Neural cell (in vitro differentiated cells): ENCODE results near the gene MYPN. TPM values are rescaled to one million over a fixed set of nuclear protein-coding genes. Genes with fewer than 3 reads are reported as not detected.

Experiments used
- H2AFZ ChIP-seq: fragments of 200-600, 300-800 bp; sonication (generic), shearing (Covaris generic); 2 replicates; pipeline ENCODE4 v1.6.0; 2014; ENCODE audit warnings: low read depth, mild to moderate bottlenecking, antibody characterized with exemption, low read length, moderate library complexity
- H3F3A ChIP-seq: fragments of 200-600 bp; shearing (Covaris generic); 2 replicates; pipeline ENCODE4 v1.6.1; 2016; ENCODE audit warnings: mild to moderate bottlenecking, moderate library complexity, mixed read lengths, antibody characterized with exemption, low read length; ENCODE audit not compliant: insufficient read depth, poor library complexity, severe bottlenecking
- H3K27ac ChIP-seq: fragments of 200-600, 300-800 bp; sonication (generic), shearing (Covaris generic); 2 replicates; pipeline ENCODE4 v1.5.1; 2014; ENCODE audit warnings: mild to moderate bottlenecking, low read length, moderate library complexity
- H3K27me3 ChIP-seq: fragments of 300-800, 200-600 bp; sonication (generic), shearing (Covaris generic); 2 replicates; pipeline ENCODE4 v1.6.0; 2014; ENCODE audit warnings: mild to moderate bottlenecking, low read depth, low read length, moderate library complexity; ENCODE audit not compliant: insufficient read depth
- H3K36me3 ChIP-seq: fragments of 300-800, 200-600 bp; sonication (generic), shearing (Covaris generic); 2 replicates; pipeline ENCODE4 v1.5.1; 2014; ENCODE audit warnings: mild to moderate bottlenecking, antibody characterized with exemption, low read length, moderate library complexity; ENCODE audit not compliant: insufficient read depth
- H3K4me2 ChIP-seq: fragments of 300-800, 200-600 bp; sonication (generic), shearing (Covaris generic); 2 replicates; pipeline ENCODE4 v1.6.0; 2014; ENCODE audit warnings: mild to moderate bottlenecking, low read length
- H3K4me3 ChIP-seq: fragments of 300-800, 200-600 bp; sonication (generic), shearing (Covaris generic); 2 replicates; pipeline ENCODE4 v1.5.1; 2014; ENCODE audit warnings: mild to moderate bottlenecking, low read length, moderate library complexity
- H3K79me2 ChIP-seq: fragments of 200-600 bp; shearing (Covaris generic); replicated peaks from 2 replicates; pipeline ENCODE4 v1.6.0; 2014; ENCODE audit warnings: mild to moderate bottlenecking, low read length, moderate library complexity; ENCODE audit not compliant: insufficient read depth
- H3K9ac ChIP-seq: fragments of 300-800, 200-600 bp; sonication (generic), shearing (Covaris generic); 2 replicates; pipeline ENCODE4 v1.6.1; 2016; ENCODE audit warnings: mild to moderate bottlenecking, low read length, mixed read lengths
- H3K9me2 ChIP-seq: fragments of 200-600 bp; shearing (Covaris generic); 2 replicates; pipeline ENCODE4 v1.6.1; 2016; ENCODE audit warnings: mild to moderate bottlenecking, low read length, mixed read lengths; ENCODE audit not compliant: insufficient read depth
- H3K9me3 ChIP-seq: fragments of 200-600, 300-800 bp; sonication (generic), shearing (Covaris generic); 2 replicates; pipeline ENCODE4 v1.6.1; 2016; ENCODE audit warnings: mild to moderate bottlenecking, mixed run types, low read length, moderate library complexity, mixed read lengths
- H4K20me1 ChIP-seq: fragments of 200-600 bp; shearing (Covaris generic); 2 replicates; pipeline ENCODE4 v1.6.1; 2016; ENCODE audit warnings: mild to moderate bottlenecking, mixed run types; ENCODE audit not compliant: insufficient read depth
- EP300 ChIP-seq: fragments of 450-650 bp; conservative IDR thresholded peaks from 2 replicates; pipeline ENCODE4 v1.6.1; 2014; ENCODE audit warnings: antibody characterized with exemption, mild to moderate bottlenecking, moderate library complexity; ENCODE audit not compliant: poor library complexity, severe bottlenecking
- EZH2 ChIP-seq: fragments of 200-600, 300-800 bp; shearing (Covaris generic), sonication (generic); IDR thresholded peaks from 2 replicates; pipeline ENCODE4 v1.6.1; 2014; ENCODE audit warnings: antibody characterized with exemption, low read length, borderline replicate concordance, mild to moderate bottlenecking; ENCODE audit not compliant: insufficient read depth, poor library complexity, severe bottlenecking
- MXI1 ChIP-seq: fragments of 450-650 bp; conservative IDR thresholded peaks from 2 replicates; pipeline ENCODE4 v1.6.1; 2014; ENCODE audit warnings: antibody characterized with exemption, mild to moderate bottlenecking; ENCODE audit not compliant: poor library complexity, severe bottlenecking
- POLR2AphosphoS5 ChIP-seq: IDR thresholded peaks from 2 replicates; pipeline ENCODE4 v1.6.1; 2012
- RAD21 ChIP-seq: fragments of 450-650 bp; conservative IDR thresholded peaks from 2 replicates; pipeline ENCODE4 v1.6.1; 2014; ENCODE audit warnings: antibody characterized with exemption, mild to moderate bottlenecking, moderate library complexity
- SMC3 ChIP-seq: fragments of 450-650 bp; conservative IDR thresholded peaks from 2 replicates; pipeline ENCODE4 v1.6.1; 2014; ENCODE audit warnings: antibody characterized with exemption, mild to moderate bottlenecking, moderate library complexity; ENCODE audit not compliant: poor library complexity
- TAF1 ChIP-seq: IDR thresholded peaks from 2 replicates; pipeline ENCODE4 v1.6.1; 2012; ENCODE audit warnings: low read depth
- polyA plus RNA-seq: library from polyadenylated mRNA; depleted of rRNA; stranded (reverse); fragments of >200 nt; gene quantifications from 2 replicates; pipeline ENCODE4 v1.2.3, GENCODE V29; 2014
- TF ChIP-seq, protein P1 (sequence below): IDR thresholded peaks from 2 replicates; pipeline ENCODE4 v1.6.1; 2012; ENCODE audit warnings: borderline replicate concordance
- TF ChIP-seq, protein P2 (sequence below): fragments of 450-650 bp; IDR thresholded peaks from 2 replicates; pipeline ENCODE4 v1.5.1; 2014; ENCODE audit warnings: antibody characterized with exemption, mild to moderate bottlenecking, moderate library complexity; ENCODE audit not compliant: poor library complexity, severe bottlenecking

Gene MYPN
- polyA plus RNA-seq, 1 donor from 2014 or later: not detected

DNA sequence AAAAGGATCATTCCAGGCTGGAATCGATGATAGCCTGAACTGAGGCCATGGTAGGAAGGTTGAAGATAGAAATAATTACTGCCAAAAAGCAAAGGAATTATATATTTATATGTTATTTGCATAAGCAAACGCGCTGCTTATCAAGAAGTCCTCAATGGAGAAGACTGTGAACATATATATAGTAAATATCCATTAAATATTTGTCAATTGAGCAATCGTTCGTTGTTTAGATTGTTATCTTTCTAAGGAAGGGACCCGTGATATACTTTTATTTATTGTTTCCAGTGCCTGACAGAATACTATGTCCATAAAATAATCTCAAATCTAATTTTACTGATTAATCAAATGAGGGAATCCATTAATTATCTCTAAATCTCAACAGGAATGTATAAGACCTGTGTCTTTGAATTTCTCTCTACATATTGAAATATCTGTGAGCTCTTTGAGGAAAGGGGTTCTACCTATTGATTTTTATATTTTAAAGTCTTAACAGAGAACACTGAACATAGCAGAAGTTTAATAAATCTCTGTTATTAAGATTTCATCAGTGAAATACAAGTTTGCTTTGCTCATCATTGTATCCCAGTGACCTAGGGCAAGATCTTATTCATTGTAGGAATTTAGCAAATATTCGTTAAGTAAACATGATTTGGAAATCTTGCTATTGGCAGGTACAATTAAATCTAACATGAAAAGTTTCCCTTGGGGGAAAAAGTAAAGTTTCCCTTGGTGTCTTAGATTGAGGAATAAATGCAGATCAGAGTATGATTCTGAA, 22.2 kb upstream of the MYPN start:
- H3K4me3 ChIP-seq: no peak overlapping the region
- no peak overlapping the region for H3K9ac ChIP-seq
- no peak overlapping the region for H3K27ac ChIP-seq
- no peaks in the 10 kb centered on the region for H3F3A ChIP-seq
- TF ChIP-seq EP300 (no peak), POLR2AphosphoS5 (no peak), MXI1 (no peak), SMC3 (no peak), EZH2 (no peak), RAD21 (no peak)
- TF ChIP-seq, protein P1, sequence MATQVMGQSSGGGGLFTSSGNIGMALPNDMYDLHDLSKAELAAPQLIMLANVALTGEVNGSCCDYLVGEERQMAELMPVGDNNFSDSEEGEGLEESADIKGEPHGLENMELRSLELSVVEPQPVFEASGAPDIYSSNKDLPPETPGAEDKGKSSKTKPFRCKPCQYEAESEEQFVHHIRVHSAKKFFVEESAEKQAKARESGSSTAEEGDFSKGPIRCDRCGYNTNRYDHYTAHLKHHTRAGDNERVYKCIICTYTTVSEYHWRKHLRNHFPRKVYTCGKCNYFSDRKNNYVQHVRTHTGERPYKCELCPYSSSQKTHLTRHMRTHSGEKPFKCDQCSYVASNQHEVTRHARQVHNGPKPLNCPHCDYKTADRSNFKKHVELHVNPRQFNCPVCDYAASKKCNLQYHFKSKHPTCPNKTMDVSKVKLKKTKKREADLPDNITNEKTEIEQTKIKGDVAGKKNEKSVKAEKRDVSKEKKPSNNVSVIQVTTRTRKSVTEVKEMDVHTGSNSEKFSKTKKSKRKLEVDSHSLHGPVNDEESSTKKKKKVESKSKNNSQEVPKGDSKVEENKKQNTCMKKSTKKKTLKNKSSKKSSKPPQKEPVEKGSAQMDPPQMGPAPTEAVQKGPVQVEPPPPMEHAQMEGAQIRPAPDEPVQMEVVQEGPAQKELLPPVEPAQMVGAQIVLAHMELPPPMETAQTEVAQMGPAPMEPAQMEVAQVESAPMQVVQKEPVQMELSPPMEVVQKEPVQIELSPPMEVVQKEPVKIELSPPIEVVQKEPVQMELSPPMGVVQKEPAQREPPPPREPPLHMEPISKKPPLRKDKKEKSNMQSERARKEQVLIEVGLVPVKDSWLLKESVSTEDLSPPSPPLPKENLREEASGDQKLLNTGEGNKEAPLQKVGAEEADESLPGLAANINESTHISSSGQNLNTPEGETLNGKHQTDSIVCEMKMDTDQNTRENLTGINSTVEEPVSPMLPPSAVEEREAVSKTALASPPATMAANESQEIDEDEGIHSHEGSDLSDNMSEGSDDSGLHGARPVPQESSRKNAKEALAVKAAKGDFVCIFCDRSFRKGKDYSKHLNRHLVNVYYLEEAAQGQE: no peak
- TF ChIP-seq, protein P2, sequence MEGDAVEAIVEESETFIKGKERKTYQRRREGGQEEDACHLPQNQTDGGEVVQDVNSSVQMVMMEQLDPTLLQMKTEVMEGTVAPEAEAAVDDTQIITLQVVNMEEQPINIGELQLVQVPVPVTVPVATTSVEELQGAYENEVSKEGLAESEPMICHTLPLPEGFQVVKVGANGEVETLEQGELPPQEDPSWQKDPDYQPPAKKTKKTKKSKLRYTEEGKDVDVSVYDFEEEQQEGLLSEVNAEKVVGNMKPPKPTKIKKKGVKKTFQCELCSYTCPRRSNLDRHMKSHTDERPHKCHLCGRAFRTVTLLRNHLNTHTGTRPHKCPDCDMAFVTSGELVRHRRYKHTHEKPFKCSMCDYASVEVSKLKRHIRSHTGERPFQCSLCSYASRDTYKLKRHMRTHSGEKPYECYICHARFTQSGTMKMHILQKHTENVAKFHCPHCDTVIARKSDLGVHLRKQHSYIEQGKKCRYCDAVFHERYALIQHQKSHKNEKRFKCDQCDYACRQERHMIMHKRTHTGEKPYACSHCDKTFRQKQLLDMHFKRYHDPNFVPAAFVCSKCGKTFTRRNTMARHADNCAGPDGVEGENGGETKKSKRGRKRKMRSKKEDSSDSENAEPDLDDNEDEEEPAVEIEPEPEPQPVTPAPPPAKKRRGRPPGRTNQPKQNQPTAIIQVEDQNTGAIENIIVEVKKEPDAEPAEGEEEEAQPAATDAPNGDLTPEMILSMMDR: no peak
- H3K9me2 ChIP-seq: no peaks in the 10 kb centered on the region
- H3K9me3 ChIP-seq: no peaks in the 10 kb centered on the region
- H3K27me3 ChIP-seq: no peaks in the 10 kb centered on the region
- no peaks in the 10 kb centered on the region for H4K20me1 ChIP-seq
- H2AFZ ChIP-seq: no peak overlapping the region
- no peaks in the 10 kb centered on the region for H3K79me2 ChIP-seq
- H3K4me2 ChIP-seq: no peak overlapping the region
- no peaks in the 10 kb centered on the region for H3K36me3 ChIP-seq

DNA sequence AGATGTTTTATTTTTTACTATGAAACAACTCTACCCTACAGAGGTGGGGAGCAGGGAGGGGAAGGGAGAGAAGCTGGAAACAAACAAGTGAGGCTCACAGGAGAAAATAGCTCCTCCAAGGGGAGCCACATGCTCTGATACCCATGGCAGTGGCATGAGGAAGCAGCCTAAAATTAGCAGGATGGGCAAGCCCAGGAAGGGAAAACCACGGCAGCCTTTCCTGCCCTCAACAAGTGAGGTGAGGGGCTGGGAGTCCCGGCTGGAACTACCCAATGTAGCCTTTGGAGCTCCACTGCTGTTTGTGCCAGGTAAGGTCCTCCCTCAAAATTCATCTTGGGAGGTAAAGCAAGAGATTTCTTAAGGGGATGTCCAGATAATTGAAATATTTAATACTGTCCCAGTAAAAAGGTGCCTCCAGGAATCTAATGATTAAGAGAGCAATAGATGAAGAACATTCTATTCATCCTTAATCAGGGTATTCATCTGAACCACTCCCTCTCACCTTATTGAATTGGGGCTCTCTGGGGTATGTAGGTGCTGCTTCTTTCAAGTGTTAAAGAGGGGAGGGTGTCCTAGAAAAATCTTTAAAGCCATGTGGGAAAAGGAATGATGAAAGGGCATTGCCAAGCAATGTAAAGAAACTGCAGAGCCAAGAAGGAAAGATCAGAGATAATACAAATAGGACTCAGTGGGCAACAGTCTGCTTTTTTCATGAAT, 21.4 kb upstream of the MYPN start:
- Histone ChIP-seq H2AFZ (no peak overlapping the region), H4K20me1 (no peaks in the 10 kb centered on the region), H3K4me2 (no peak overlapping the region), H3K27me3 (no peaks in the 10 kb centered on the region), H3F3A (no peaks in the 10 kb centered on the region), H3K9me3 (no peaks in the 10 kb centered on the region), H3K9me2 (no peaks in the 10 kb centered on the region), H3K27ac (no peak overlapping the region), H3K36me3 (no peaks in the 10 kb centered on the region), H3K4me3 (no peak overlapping the region), H3K9ac (no peak overlapping the region), H3K79me2 (no peaks in the 10 kb centered on the region)
- TF ChIP-seq, protein P1: no peak
- TF ChIP-seq SMC3: no peak
- no peak for TF ChIP-seq EZH2
- TF ChIP-seq POLR2AphosphoS5: no peak
- no peak for TF ChIP-seq RAD21
- no peak for TF ChIP-seq TAF1
- no peak for TF ChIP-seq MXI1
- TF ChIP-seq, protein P2: no peak
- no peak for TF ChIP-seq EP300
